GM12891 (cell line): ENCODE results near the gene KCNMB4.

Experiments used
- POLR2A ChIP-seq: IDR thresholded peaks from 2 replicates; pipeline ENCODE4 v1.6.1; 2011; ENCODE audit warnings: low read depth, low read length, control low read depth
- POLR2AphosphoS5 ChIP-seq: IDR thresholded peaks from 2 replicates; pipeline ENCODE4 v1.6.1; 2011; ENCODE audit warnings: low read depth, low read length, control low read depth

GRCh38 chr12:70359458-70360197 is 6.5 kb upstream of the KCNMB4 start:
- TF ChIP-seq POLR2AphosphoS5 (no peak), POLR2A (no peak)
